NCI-H1694 (cell line): ENCODE data around the gene AGGF1.
"Not testable (repeated sequence)": the region's sequence is repeated elsewhere in the genome, so short reads cannot be mapped to it uniquely, and the experiment has no call there.

Experiments
- DNase-seq: peaks from one replicate; lab custom pipeline; 2025; lab: John Stamatoyannopoulos, UW

Gene AGGF1

DNA sequence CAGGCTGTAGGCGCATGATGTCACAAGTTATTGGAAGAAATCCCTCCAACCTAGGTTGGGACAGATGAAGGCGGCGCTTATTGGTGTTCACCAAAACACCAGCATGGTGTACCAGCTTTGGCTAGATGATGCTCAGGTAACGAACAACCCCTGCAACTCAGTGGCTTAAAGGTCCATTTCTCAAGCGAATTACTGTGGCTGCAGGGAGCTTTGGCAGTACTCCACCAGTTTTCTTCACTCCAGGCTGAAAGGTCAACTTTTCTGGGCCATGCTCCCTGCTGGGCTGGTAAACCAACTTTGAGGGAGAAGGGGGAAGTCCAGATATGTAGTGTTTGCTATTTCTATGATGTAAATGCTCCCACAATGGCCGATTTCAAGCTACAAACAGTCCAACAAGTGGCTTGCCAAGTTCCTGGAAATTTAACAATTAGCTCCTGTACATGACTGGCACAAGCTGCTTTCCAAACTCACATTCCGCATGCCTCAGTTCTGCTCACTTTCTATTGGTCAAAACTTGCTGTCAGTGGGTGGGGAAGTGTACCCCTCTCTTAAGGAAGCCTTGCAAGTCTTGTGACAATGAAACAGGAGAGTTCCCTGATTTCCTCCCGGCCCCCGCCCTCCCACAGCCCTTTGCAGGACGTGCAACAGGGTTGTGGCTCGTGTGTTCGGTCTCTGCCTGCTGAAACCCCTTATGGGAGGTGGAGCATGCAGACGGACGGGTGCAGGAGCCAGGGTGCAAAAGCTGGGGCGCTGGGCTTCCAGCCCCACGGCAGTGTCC is 57.5 kb downstream of the AGGF1 start:
- no peak for DNase-seq

DNA sequence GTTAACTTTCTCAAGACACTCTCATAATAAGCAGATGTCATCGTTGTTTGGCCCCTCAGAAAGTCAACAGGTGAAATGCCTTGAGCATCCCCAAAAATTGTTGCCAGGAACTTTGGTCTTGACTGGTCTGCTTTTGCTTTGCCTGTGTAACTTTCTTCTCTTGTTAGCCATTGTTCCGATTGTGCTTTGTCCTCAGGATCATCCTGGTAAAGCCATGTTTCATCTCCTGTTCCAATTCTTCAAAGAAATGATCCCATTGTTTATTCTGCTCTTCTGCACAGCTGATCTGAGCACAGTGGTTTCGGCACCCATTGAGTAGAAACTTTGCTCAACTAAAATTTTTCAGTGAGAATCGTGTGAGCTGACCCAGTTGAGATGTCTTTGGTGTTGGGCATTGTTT is 65.0 kb downstream of the AGGF1 start:
- DNase-seq = no peak

DNA sequence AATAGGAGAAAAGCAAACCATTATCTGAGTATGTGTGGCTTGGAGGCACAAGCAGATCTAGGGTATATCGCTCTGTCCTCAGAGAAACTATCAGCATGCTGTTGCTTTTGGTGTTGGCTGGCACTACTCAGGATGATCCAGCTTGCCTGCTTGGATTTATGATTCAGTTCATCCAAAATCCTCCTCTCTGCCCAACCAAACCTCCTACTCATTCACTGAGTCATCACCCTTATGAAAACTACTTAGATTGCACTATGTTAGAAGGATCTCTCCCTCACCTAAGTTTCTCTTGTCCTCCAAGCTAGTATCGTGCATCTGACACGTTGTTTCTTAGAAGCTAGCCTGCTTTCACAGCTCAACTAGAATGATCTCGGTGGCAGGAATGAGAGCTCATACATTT is 71.1 kb downstream of the AGGF1 start:
- no peak for DNase-seq

DNA sequence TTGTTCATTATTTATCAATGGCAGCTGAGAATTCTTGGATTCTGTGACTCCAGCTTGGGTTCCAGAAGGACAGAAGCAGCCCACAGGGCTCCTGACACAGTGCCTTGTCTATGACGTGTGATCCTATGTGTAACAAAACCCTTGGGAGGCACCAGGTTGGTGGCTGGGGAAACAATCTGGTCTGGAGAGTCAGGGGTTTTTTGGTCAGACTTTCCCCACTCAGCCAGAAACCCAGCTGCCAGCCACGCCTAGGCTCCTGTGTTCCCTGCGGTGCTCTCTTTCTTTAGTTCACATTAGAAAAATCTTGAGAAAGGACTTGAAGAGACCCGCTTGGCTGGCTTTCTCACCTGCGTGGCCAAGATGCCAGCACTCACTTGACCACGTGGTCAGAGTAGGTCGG is 72.3 kb downstream of the AGGF1 start:
- DNase-seq = no peak

DNA sequence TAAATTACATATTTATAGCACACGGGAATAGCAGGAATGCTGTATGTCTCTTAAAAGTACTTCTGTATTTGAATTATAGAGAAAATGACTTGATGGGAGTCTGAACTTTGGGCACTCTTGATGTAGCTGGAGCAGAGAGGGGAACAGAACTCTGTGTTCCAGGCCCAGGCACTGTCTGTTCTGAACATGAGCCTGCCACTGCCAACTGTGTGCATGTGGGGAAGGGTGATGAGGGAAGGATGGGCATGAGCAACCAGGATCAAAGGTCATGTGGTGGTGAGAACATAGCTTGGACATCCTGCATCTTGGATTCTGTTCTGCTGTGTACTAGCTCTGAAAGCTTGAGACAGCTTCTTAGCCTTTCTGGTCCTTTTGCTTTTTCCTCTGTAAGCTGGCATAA is 73.3 kb downstream of the AGGF1 start:
- DNase-seq = no peak

DNA sequence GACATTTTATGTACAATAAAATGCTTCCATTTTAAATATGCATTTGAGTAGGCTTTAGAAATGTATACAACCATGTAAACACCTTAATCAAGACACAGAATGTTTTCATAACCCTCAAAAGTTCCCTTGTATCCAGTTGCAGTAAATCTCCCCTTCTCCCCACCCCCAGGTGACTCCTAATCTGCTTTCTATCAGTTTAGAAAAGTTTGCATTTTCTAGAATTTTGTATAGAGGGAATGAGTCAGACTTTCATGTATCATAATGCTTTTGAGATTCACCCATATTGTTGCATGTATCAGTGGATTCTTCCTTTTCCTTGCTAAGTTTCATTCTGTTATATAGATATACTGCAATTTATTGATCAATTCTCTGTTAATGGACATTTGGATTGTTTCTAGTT is 74.6 kb downstream of the AGGF1 start:
- DNase-seq = no peak

DNA sequence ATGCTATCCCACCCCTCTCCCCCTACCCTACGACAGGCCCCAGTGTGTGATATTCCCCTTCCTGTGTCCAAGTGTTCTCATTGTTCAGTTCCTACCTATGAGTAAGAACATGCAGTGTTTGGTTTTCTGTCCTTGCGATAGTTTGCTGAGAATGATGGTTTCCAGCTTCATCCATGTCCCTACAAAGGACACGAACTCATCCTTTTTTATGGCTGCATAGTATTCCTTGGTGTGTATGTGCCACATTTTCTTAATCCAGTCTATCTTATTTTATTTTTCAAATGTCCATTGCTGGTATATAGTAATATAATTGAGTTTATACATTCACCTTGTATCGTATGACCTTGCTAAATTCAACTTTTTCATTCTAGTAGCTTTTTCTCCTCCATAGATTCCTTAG is 76.8 kb downstream of the AGGF1 start:
- DNase-seq = not testable (repeated sequence)
